ENCODE data around the gene CYP4Z1. TPM values are rescaled to one million over a fixed set of nuclear protein-coding genes. Genes with fewer than 3 reads are reported as not detected.

Gene CYP4Z1, protein sequence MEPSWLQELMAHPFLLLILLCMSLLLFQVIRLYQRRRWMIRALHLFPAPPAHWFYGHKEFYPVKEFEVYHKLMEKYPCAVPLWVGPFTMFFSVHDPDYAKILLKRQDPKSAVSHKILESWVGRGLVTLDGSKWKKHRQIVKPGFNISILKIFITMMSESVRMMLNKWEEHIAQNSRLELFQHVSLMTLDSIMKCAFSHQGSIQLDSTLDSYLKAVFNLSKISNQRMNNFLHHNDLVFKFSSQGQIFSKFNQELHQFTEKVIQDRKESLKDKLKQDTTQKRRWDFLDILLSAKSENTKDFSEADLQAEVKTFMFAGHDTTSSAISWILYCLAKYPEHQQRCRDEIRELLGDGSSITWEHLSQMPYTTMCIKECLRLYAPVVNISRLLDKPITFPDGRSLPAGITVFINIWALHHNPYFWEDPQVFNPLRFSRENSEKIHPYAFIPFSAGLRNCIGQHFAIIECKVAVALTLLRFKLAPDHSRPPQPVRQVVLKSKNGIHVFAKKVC
- 10 to 100 TPM in 1 of 6 donors, 1 to 10 TPM in 5; 2.1 to 10.0 (median 6.6) TPM for total RNA-seq

DNA sequence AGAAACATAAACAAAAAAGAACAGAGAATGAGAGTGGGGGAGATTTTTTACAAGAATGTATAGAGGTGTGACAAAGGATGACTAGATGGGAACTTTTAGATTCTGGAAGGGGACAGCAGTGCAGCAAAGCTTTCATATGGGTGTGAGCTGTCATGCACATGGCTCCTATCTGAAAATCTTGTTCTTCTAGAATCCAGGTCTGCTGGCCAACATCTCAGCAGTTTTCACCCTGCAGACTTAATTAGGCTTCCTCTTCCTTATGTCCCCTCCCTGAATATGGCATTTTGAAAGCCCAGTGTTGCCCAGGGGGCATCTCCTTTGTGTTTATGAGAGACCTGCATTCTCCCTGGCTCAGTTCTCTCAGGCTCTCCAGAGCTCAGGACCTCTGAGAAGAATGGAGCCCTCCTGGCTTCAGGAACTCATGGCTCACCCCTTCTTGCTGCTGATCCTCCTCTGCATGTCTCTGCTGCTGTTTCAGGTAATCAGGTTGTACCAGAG, at the start of gene CYP4Z1:
TSS of gene CYP4Z1 (plus strand) at position 135 of the 498 bp plus-strand sequence. CDS start at position 395, 260 bp downstream.
- Histone ChIP-seq H3K27ac (no peak within 1 kb of the TSS), H3K9me3 (no peaks in the 10 kb centered on the region), H3K4me3 (no peak within 1 kb of the TSS), H3K4me1 (no peaks in the 10 kb centered on the region), H3K36me3 (no peaks in the 10 kb centered on the region), H3K27me3 (no peaks in the 10 kb centered on the region)
- TF ChIP-seq, protein P1, sequence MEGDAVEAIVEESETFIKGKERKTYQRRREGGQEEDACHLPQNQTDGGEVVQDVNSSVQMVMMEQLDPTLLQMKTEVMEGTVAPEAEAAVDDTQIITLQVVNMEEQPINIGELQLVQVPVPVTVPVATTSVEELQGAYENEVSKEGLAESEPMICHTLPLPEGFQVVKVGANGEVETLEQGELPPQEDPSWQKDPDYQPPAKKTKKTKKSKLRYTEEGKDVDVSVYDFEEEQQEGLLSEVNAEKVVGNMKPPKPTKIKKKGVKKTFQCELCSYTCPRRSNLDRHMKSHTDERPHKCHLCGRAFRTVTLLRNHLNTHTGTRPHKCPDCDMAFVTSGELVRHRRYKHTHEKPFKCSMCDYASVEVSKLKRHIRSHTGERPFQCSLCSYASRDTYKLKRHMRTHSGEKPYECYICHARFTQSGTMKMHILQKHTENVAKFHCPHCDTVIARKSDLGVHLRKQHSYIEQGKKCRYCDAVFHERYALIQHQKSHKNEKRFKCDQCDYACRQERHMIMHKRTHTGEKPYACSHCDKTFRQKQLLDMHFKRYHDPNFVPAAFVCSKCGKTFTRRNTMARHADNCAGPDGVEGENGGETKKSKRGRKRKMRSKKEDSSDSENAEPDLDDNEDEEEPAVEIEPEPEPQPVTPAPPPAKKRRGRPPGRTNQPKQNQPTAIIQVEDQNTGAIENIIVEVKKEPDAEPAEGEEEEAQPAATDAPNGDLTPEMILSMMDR (IDR thresholded peaks at IDR 0.05): no peak
- TF ChIP-seq POLR2AphosphoS5 (IDR thresholded peaks at IDR 0.05) (no peak), EP300 (IDR thresholded peaks at IDR 0.05) (no peak), POLR2A (IDR thresholded peaks at IDR 0.05) (no peak)
- DNase-seq (no peak), ATAC-seq (ENCODE audit: low FRiP score in 2 of 2) (no peak)

DNA sequence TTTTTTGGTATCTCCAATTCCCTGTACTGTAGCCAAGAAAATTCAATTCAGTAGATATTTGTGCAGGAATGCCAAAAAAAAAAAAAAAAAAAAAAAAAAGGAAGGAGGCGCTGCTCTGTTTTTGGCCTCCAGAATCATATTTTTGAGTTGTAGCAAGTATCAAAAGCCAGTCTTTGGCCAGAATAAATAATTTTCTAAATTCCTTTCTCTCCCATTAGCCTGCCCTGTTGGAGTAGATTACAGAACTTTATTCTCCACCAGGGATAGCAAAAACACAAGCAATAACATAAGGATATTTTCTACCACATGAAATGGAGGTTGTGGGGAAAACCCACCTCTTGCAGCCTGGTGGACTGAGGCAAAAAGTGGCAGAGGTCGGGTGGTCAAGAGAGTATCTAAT, 46.0 kb upstream of the CYP4Z1 start:
- no peaks in the 10 kb centered on the region for H3K27me3 ChIP-seq
- H3K36me3 ChIP-seq: no peaks in the 10 kb centered on the region
- peaks cover 6 to 13% (median 9%) of the 10 kb centered on the region in 4 donors for H3K4me1 ChIP-seq
- DNase-seq: no peak
- WGBS, 2 donors: 69 to 70% methylated on average over 2 of the region's 2 CpGs
- TF ChIP-seq, protein P1 (IDR thresholded peaks at IDR 0.05): no peak
- no peak for TF ChIP-seq POLR2AphosphoS5 (IDR thresholded peaks at IDR 0.05)
- no peak for TF ChIP-seq EP300 (IDR thresholded peaks at IDR 0.05)
- no peak for TF ChIP-seq POLR2A (IDR thresholded peaks at IDR 0.05)
- no peak overlapping the region for H3K27ac ChIP-seq
- no peak for ATAC-seq (ENCODE audit: low FRiP score in 2 of 2)
- H3K9me3 ChIP-seq: no peaks in the 10 kb centered on the region
- no peak overlapping the region for H3K4me3 ChIP-seq

DNA sequence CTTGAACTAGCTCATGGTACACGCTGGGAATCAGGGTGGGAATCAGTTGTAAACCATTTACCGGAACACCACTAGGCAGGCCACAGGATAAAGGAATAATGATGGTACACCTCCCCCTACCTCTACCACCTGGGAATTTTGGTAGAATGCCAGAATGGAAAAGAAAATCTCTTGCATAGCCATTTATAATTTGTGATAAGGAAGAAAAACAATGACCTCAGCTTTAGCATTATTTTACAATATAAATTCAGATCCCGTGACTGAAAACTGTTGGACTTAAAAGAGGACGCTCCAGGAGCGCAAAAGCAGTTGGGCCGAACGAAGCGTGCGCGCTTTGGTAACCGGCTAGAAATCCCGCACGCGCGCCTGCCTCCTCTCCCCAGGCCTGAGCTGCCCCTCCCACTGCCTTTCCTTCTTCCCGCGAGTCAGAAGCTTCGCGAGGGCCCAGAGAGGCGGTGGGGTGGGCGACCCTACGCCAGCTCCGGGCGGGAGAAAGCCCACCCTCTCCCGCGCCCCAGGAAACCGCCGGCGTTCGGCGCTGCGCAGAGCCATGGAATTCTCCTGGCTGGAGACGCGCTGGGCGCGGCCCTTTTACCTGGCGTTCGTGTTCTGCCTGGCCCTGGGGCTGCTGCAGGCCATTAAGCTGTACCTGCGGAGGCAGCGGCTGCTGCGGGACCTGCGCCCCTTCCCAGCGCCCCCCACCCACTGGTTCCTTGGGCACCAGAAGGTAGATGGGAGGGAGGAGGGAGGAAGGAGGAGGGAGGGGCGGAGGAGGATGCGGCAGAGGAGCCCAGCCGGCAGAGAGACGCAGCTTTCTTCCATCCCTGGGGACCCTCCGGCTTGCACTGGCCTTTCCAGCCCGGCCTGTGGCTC, 43.5 kb upstream of the CYP4Z1 start, which contains the start of gene CYP4X1:
TSS of gene CYP4X1 (plus strand) at position 402 of the 873 bp plus-strand sequence. CDS start at position 551, 149 bp downstream.
- ATAC-seq (ENCODE audit: low FRiP score in 2 of 2) (peak; percentile 39 to 50), DNase-seq (peak in 1 of 2 donors; percentile 85)
- WGBS, 2 donors: 4 to 9% methylated on average over 25 to 44 of the region's 49 CpGs
- H3K27me3 ChIP-seq: no peaks in the 10 kb centered on the region
- H3K36me3 ChIP-seq: no peaks in the 10 kb centered on the region
- TF ChIP-seq POLR2A (IDR thresholded peaks at IDR 0.05) (peak in 1 of 4 donors; percentile 15), POLR2AphosphoS5 (IDR thresholded peaks at IDR 0.05) (no peak)
- peak within 1 kb of the TSS in 3 of 4 donors; percentile 42 to 74 (median 53) for H3K27ac ChIP-seq
- H3K4me1 ChIP-seq: peaks cover 6 to 13% (median 9%) of the 10 kb centered on the region in 4 donors
- no peaks in the 10 kb centered on the region for H3K9me3 ChIP-seq
- peak within 1 kb of the TSS in 3 of 4 donors; percentile 41 to 54 (median 49) for H3K4me3 ChIP-seq

DNA sequence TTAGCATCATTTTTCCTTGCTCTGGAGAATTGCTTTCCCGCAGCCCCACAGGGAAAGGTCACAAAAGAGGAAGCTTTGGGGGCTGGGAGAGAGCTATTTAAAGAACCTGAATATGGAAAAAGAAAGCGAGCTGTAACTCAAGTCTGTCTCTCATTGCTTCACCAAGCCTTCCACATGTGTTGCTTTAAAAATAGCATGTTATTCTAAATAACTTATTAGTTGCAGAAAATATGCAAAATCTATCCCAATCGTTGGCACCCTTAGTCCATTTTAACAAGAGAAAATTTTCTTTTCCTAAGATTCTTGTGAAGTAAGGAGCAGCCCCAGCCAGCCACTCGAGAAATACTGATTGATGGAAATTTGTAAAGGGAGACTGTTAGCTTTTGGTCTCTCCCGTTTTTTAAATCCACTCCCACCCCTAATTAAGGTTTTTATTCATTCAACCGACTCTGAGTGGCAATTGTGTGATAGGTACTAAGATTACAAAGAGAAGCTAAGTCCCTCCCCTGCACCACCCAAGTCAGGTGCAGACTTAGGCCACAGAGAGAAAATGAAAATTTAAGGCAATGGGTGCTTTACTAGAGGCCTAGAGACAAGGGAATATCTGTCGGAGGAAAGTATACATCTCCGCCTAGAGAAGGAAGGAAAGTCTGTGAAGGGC, 42.8 kb upstream of the CYP4Z1 start:
- DNase-seq: no peak
- Histone ChIP-seq H3K4me3 (peak overlapping the region in 3 of 4 donors; percentile 41 to 54 (median 49)), H3K9me3 (no peaks in the 10 kb centered on the region), H3K4me1 (peaks cover 6 to 13% (median 9%) of the 10 kb centered on the region in 4 donors), H3K36me3 (no peaks in the 10 kb centered on the region), H3K27ac (peak overlapping the region in 2 of 4 donors; percentile 53 to 74), H3K27me3 (no peaks in the 10 kb centered on the region)
- no peak for TF ChIP-seq EP300 (IDR thresholded peaks at IDR 0.05)
- TF ChIP-seq, protein P1 (IDR thresholded peaks at IDR 0.05): no peak
- no peak for TF ChIP-seq POLR2A (IDR thresholded peaks at IDR 0.05)
- no peak for TF ChIP-seq POLR2AphosphoS5 (IDR thresholded peaks at IDR 0.05)
- 25 to 33% methylated on average over 8 of the region's 8 CpGs for WGBS, 2 donors
- ATAC-seq (ENCODE audit: low FRiP score in 2 of 2): no peak

All from upper lobe of left lung (tissue), 6 donors.